Parathyroid adenoma (tissue), 2 donors: ENCODE measurements around the gene CFAP58.

Experiments
- H2AFZ ChIP-seq: fragments of 300-600 bp; sonication (generic); one replicate; pipeline ENCODE4 v1.7.0; 2017; ENCODE audit warnings: antibody characterized with exemption, mild to moderate bottlenecking
- H3K27ac ChIP-seq: fragments of 300-600 bp; sonication (generic); one replicate; pipeline ENCODE4 v1.7.0; 2017
- H3K27me3 ChIP-seq: fragments of 300-600 bp; sonication (generic); one replicate; pipeline ENCODE4 v1.7.0; 2017; ENCODE audit warnings: low read length; ENCODE audit not compliant: control insufficient read depth, insufficient read depth
- H3K36me3 ChIP-seq: fragments of 300-600 bp; sonication (generic); one replicate; pipeline ENCODE4 v1.7.0; 2017; ENCODE audit warnings: low read length; ENCODE audit not compliant: control insufficient read depth, insufficient read depth
- H3K4me1 ChIP-seq: fragments of 300-600 bp; sonication (generic); one replicate; pipeline ENCODE4 v1.7.0; 2017; ENCODE audit warnings: control low read depth
- H3K4me2 ChIP-seq: fragments of 300-600 bp; sonication (generic); one replicate; pipeline ENCODE4 v1.7.0; 2017; ENCODE audit warnings: low read length
- H3K4me3 ChIP-seq: fragments of 300-600 bp; sonication (generic); one replicate; pipeline ENCODE4 v1.7.0; 2017; ENCODE audit warnings: low read depth, low read length
- H3K79me2 ChIP-seq: fragments of 300-600 bp; sonication (generic); one replicate; pipeline ENCODE4 v1.7.0; 2017; ENCODE audit warnings: control low read depth
- H3K9ac ChIP-seq: fragments of 300-600 bp; sonication (generic); one replicate; pipeline ENCODE4 v1.7.0; 2017; ENCODE audit warnings: mild to moderate bottlenecking
- H3K9me3 ChIP-seq: fragments of 300-600 bp; sonication (generic); one replicate; pipeline ENCODE4 v1.7.0; 2017; ENCODE audit warnings: low read length; ENCODE audit not compliant: control insufficient read depth
- CTCF ChIP-seq: fragments of 300-600 bp; sonication (generic); IDR thresholded peaks from one replicate; pipeline ENCODE4 v1.7.0; 2017; ENCODE audit warnings: antibody characterized with exemption, mild to moderate bottlenecking
- donor health status: primary hyperparathyroidism.

The CFAP58 gene

GRCh38 chr10:104342941-104343411 lies 10.7 kb upstream of the CFAP58 start:
- Histone ChIP-seq H3K9ac (no peak overlapping the region), H3K9me3 (no peaks in the 10 kb centered on the region), H3K4me2 (no peak overlapping the region), H3K27me3 (no peaks in the 10 kb centered on the region), H3K4me3 (no peak overlapping the region), H3K36me3 (no peaks in the 10 kb centered on the region), H3K79me2 (no peaks in the 10 kb centered on the region), H2AFZ (peak overlapping the region; percentile 59), H3K27ac (peak overlapping the region; percentile 61), H3K4me1 (peaks cover 4% of the 10 kb centered on the region)
- TF ChIP-seq CTCF = no peak

GRCh38 chr10:104344219-104344618 lies 9.4 kb upstream of the CFAP58 start:
- no peak overlapping the region for H3K9ac ChIP-seq
- H3K4me3 ChIP-seq = no peak overlapping the region
- H2AFZ ChIP-seq = no peak overlapping the region
- H3K4me2 ChIP-seq = no peak overlapping the region
- H3K27me3 ChIP-seq = no peaks in the 10 kb centered on the region
- H3K4me1 ChIP-seq = peaks cover 4% of the 10 kb centered on the region
- H3K36me3 ChIP-seq = no peaks in the 10 kb centered on the region
- no peak for TF ChIP-seq CTCF
- no peaks in the 10 kb centered on the region for H3K79me2 ChIP-seq
- H3K27ac ChIP-seq = no peak overlapping the region
- H3K9me3 ChIP-seq = no peaks in the 10 kb centered on the region

GRCh38 chr10:104345515-104345914 lies 8.1 kb upstream of the CFAP58 start:
- Histone ChIP-seq H3K4me2 (no peak overlapping the region), H3K9me3 (no peaks in the 10 kb centered on the region), H3K4me3 (no peak overlapping the region), H3K27ac (no peak overlapping the region), H3K36me3 (no peaks in the 10 kb centered on the region), H3K79me2 (no peaks in the 10 kb centered on the region), H3K27me3 (no peaks in the 10 kb centered on the region), H2AFZ (no peak overlapping the region), H3K4me1 (peaks cover 9% of the 10 kb centered on the region), H3K9ac (no peak overlapping the region)
- no peak for TF ChIP-seq CTCF

GRCh38 chr10:104345941-104346340 lies 7.7 kb upstream of the CFAP58 start:
- Histone ChIP-seq H3K36me3 (no peaks in the 10 kb centered on the region), H3K27ac (no peak overlapping the region), H2AFZ (no peak overlapping the region), H3K79me2 (no peaks in the 10 kb centered on the region), H3K4me3 (no peak overlapping the region), H3K27me3 (no peaks in the 10 kb centered on the region), H3K9me3 (no peaks in the 10 kb centered on the region), H3K4me2 (no peak overlapping the region), H3K9ac (no peak overlapping the region), H3K4me1 (peaks cover 9% of the 10 kb centered on the region)
- no peak for TF ChIP-seq CTCF

- Histone ChIP-seq H3K79me2 (no peaks in the 10 kb centered on the region), H3K9me3 (no peaks in the 10 kb centered on the region), H3K4me1 (peaks cover 9% of the 10 kb centered on the region), H3K9ac (peak overlapping the region; percentile 46), H3K4me2 (no peak overlapping the region), H3K36me3 (no peaks in the 10 kb centered on the region), H2AFZ (no peak overlapping the region), H3K27me3 (no peaks in the 10 kb centered on the region), H3K4me3 (no peak overlapping the region), H3K27ac (no peak overlapping the region)
- TF ChIP-seq CTCF = no peak
These were observed 6.2 kb upstream of the CFAP58 start for GRCh38 chr10:104347295-104348045.
